Bronchus fibroblast of lung (primary cell): ENCODE results near the gene S100A1. TPM values are rescaled to one million over a fixed set of nuclear protein-coding genes. Genes with fewer than 3 reads are reported as not detected.

Experiments
- total RNA-seq: library from RNA; depleted of rRNA; stranded (reverse); fragments of >200 nt; gene quantifications from 2 replicates; pipeline ENCODE4 v1.2.3, GENCODE V29; 2015

Gene S100A1
- 0.15 TPM in 1 of 2 replicates, not detected in the other for total RNA-seq

DNA sequence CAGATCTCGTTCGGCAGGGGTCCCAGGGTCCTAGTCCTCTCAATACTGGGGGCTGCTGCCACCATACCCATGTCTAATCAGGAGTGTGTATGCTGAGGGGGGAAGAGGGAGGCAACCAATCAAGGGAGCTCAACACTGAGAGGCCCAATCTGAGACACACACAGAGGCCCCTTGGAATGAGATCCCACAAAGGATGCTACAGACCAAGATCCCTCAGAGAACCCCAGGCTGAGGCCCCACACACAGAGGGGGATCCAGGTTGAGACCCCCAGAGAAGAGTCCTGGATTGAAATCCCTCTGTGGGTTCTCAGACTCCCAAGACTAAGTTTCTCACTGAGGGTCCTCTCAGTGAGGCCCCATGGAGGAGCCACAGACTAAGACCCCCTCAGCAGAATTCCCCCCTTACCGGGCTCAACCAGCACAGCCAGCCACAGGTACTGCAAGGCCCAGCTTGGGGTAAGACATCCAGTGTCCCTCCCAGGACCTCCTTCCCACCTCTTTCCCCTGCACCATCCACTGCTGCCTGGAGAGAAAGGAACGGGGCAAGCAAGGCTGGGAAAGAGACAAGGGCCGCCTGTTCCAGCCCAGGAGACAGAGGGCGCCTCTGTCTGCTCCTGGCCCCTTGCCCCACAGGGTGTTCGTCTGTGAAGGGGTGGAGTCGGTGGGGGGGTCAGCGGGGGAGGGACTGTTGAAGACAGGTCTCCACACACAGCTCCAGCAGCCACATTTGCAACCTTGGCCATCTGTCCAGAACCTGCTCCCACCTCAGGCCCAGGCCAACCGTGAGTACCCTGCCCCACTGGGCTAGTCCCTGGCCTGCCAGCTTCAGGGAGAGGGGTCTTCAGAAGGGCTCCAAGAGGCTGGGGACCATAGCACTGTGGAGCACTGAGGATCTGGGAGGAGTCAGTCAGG, at the start of gene S100A1:
S100A1 (plus strand) TSS at position 720 of the 912 bp plus-strand sequence. CDS start 2,088 bp downstream, outside the sequence.

GRCh38 chr1:153612755-153613331, 15.4 kb upstream of the S100A1 start, which contains the start of gene S100A16:
TSS of gene S100A16 (minus strand) at chr1:153613137. CDS start at chr1:153608151, 4,986 bp downstream.

DNA sequence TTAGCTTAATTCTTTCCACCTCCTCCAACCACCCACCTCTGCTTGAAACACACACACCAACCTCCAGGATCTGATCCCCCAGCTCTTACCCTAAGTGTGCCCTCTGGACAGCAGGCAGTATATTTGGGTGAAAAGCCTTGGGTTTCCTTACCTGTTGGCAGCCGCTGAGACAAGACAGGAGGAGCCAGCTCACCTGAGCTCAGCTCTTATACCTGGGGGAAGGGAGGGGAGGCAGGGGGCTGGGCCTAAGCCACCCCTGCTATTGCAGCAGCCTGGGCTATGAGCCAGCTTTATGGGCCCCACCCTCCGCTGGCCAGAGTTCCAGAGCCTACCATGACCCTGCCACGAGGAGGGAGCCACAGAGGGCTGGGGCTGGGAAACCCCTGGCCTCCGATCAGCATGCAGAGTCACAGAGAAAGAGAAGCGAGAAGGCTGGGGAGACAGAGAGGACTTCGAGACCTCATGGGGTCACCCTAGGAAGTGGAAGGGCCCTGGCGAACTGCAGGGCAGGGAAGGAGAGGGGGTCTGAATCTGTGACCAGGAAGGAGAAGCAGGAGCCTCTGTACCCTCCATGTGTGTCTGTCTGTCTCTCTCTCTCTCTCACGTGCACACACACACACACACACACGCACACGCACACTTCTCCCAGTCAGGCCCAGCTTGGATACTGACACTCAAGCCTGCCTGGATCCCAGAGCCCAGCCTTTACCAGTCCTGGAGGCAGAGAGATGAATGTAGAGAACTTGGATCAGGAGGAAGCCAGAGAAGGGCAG, 11.9 kb upstream of the S100A1 start, which contains the start of gene S100A14:
S100A14 (minus strand) TSS at position 182 of the 773 bp plus-strand sequence. CDS start 467 bp downstream, outside the sequence.

DNA sequence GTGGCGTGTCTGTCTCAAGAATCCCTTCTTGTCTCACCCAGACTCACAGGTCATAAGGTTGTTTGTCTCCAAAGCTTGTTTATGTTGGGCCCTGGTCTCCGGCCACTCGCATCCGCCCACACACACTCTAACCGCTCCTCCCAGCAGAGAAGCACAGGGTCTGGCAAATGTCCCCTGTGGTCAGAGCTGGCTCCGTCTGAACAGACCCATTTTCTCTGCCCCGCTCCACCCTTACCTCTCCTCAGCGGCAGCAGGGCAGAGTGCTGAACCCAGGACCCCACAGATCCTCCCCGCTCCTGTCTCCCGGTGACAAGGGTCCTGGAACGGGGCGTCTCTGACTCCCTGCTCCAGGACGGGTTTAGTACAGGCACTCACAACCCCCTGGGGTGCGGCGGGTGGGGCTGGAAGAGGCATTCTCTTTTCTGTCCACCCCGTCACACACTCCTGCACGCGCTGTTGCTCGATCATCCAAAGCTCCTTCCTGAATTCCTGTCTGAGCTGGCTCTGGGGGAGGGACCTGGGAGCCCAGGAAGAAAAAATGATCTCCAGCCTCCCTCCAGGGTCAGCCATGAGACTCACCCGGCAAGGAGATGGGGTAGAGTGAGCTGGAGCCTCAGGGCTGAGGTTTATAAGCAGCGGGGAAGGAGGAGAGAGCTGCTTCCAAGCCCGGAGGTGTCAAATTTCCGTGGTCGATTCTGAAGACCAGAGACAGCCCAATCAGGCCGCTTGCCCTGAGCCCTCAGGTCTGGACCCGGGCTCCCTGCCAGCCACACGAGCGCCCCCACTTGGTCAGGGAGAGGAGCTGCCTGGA, 1.1 kb upstream of the S100A1 start, which contains the start of gene S100A13:
S100A13 (minus strand) TSS at position 602 of the 811 bp plus-strand sequence. CDS start 1,033 bp downstream, outside the sequence.

DNA sequence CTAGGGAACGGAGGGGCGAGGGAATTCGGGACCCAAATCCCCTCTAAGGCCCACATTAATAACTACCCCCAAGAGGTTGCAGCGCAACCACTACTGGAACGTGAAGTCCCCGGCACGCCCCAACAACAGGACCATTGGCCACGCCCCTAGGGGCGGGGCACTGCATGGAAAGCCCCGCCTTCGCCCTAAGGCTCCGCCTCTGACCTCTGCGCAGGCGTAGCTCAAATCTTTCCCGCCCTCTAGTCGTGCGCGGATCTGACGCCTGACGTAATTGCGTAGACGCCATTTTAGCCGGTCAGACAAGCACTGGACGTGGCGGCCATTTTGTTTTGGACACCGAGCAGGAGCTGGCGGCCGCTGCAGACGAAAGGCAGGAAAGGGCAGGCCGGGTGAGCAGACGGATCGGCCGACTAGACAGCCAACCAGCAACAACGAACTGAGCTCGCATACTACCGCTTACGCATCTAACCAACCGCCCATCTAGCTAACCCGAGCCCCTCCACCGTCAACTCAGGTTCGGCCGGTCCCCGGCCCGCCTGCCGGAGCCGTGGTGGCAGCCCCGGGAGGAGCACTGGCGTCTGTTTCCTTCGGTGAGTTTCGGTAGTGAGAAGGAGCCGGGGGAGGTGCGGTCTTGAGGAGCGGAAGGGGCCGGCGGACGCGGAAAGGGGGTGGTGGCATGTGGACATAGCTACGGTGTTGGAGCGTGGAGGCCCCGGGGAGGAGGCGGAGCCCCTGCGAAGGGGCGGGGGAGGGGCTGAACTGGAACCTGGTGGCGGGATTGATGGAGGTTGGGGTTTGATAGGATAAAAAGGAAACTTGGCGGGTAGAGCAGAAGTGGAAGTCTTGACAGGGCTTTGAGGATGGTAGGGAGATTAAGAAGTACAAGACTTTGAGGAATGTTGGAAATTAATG, 5.8 kb downstream of the S100A1 start, which contains the start of gene CHTOP:
CHTOP (plus strand) TSS at position 313 of the 912 bp plus-strand sequence. CDS start 2,523 bp downstream, outside the sequence.

GRCh38 chr1:153658400-153659174, 30.4 kb downstream of the S100A1 start, which contains the start of gene SNAPIN:
TSS of gene SNAPIN (plus strand) at chr1:153658703. CDS start at chr1:153658744, 41 bp downstream.

DNA sequence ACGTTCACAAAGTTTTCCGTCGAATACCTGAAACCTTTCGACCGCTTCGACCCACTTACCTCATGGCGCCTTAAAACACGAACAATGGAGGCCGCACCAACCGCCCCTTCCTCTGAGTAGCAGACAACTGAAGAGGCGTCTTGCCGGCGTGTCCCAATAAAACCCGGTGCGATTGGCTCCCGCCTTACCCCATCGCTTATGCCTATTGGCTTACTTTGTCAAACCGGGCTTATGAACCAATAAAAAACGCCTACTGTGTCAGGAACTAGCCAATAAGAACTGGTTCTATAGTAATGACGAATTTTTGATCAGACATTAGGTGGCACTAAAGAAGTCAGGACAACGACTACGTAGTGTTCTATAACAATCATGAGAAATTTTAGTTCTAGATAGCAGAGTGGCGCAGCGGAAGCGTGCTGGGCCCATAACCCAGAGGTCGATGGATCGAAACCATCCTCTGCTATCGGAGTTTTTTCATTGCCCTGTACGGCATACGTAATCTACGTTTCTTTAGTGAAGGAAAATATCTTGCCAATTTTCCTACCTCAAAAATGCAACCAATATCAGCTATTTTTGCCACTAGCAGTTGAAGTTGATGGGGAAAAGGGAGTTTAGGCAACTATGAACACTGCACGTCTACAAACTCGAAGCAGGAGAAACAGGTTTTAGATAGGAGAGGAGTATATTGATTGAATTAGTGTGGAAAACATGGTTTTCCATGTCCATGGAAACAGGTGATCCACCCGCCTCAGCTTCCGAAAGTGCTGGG, 42.8 kb downstream of the S100A1 start, which contains the start of gene ILF2:
ILF2 (minus strand) TSS at position 135 of the 769 bp plus-strand sequence; CDS start at position 64, 71 bp downstream.

DNA sequence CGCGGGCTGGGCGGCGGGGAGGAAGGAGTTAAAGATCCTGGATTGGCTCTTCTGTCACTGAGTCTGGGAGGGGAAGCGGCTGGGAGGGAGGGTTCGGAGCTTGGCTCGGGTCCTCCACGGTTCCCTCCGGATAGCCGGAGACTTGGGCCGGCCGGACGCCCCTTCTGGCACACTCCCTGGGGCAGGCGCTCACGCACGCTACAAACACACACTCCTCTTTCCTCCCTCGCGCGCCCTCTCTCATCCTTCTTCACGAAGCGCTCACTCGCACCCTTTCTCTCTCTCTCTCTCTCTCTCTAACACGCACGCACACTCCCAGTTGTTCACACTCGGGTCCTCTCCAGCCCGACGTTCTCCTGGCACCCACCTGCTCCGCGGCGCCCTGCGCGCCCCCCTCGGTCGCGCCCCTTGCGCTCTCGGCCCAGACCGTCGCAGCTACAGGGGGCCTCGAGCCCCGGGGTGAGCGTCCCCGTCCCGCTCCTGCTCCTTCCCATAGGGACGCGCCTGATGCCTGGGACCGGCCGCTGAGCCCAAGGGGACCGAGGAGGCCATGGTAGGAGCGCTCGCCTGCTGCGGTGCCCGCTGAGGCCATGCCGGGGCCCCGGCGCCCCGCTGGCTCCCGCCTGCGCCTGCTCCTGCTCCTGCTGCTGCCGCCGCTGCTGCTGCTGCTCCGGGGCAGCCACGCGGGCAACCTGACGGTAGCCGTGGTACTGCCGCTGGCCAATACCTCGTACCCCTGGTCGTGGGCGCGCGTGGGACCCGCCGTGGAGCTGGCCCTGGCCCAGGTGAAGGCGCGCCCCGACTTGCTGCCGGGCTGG, 50.5 kb downstream of the S100A1 start, which contains the start of gene NPR1:
NPR1 (plus strand) TSS at position 170 of the 818 bp plus-strand sequence; CDS start at position 591, 421 bp downstream.

Other genes starting within 250 kb of the S100A1 start
- gene S100A8, start 237.4 kb upstream of the S100A1 start, total RNA-seq: not detected in 2 replicates
- not detected in 2 replicates for gene S100A7A, start 211.9 kb upstream of the S100A1 start, total RNA-seq
- not detected in 2 replicates for gene S100A7, start 167.8 kb upstream of the S100A1 start, total RNA-seq
- 1,607 and 1,644 TPM in 2 replicates for gene S100A6, start 92.4 kb upstream of the S100A1 start, total RNA-seq
- gene S100A5, start 87.5 kb upstream of the S100A1 start, total RNA-seq: 1.3 TPM in 1 of 2 replicates, not detected in the other
- gene S100A4, start 82.6 kb upstream of the S100A1 start, total RNA-seq: 108 and 141 TPM in 2 replicates
- gene S100A3, start 79.2 kb upstream of the S100A1 start, total RNA-seq: 11.6 and 12.1 TPM in 2 replicates
- gene S100A2, start 62.6 kb upstream of the S100A1 start, total RNA-seq: 4.5 and 10.8 TPM in 2 replicates
- gene S100A16, start 15.3 kb upstream of the S100A1 start, total RNA-seq: 386 and 391 TPM in 2 replicates
- gene S100A14, start 12.1 kb upstream of the S100A1 start, total RNA-seq: 0.34 TPM in 1 of 2 replicates, not detected in the other
- 170 and 175 TPM in 2 replicates for gene S100A13, start 929 bp upstream of the S100A1 start, total RNA-seq
- gene CHTOP, start 5.6 kb downstream of the S100A1 start, total RNA-seq: 40.5 and 43.7 TPM in 2 replicates
- 68.4 and 72.1 TPM in 2 replicates for gene SNAPIN, start 30.3 kb downstream of the S100A1 start, total RNA-seq
- 271 and 295 TPM in 2 replicates for gene ILF2, start 42.6 kb downstream of the S100A1 start, total RNA-seq
- under 0.01 and 0.15 TPM in 2 replicates for gene NPR1, start 50.3 kb downstream of the S100A1 start, total RNA-seq
- 24.9 and 25.0 TPM in 2 replicates for gene INTS3, start 99.6 kb downstream of the S100A1 start, total RNA-seq
- gene SLC27A3, start 147.0 kb downstream of the S100A1 start, total RNA-seq: 6.2 and 10.1 TPM in 2 replicates